H1 (cell line): ENCODE data around the gene SHH. TPM values are rescaled to one million over a fixed set of nuclear protein-coding genes. Genes with fewer than 3 reads are reported as not detected.

Source experiments
- CTCF ChIA-PET: fragments of 300-600 bp; sonication (Branson Sonifier 250); formaldehyde crosslinking; loops from one replicate; lab custom pipeline; 2021; ENCODE audit not compliant: partially characterized antibody; lab: Charles Lee
- POLR2A ChIA-PET: fragments of 300-600 bp; sonication (Branson Sonifier 250); formaldehyde crosslinking; loops from one replicate; lab custom pipeline; 2021; ENCODE audit warnings: inconsistent platforms; ENCODE audit not compliant: partially characterized antibody; lab: Charles Lee
- DNase-seq, 2 experiments: peaks; one replicate each; pipeline versions ENCODE4 v3.0.0 to v3.0.0-alpha.2; 2010 to 2022; ENCODE audit warnings: low spot score in 2 of 2, low read depth in 1 of 2, mixed read lengths in 1 of 2
- FAIRE-seq: peaks from 2 replicates; lab custom pipeline; 2011; peaks lifted over from hg19 to GRCh38; lab: Jason Lieb, UNC
- H2AFZ ChIP-seq: 2 replicates; pipeline ENCODE4 v1.8.1; 2012; ENCODE audit warnings: low read length, inconsistent platforms
- H2AK5ac ChIP-seq: 2 replicates; pipeline ENCODE4 v1.6.1; 2013; ENCODE audit warnings: low read depth, low read length
- H2BK120ac ChIP-seq: replicated peaks from 2 replicates; pipeline ENCODE3; 2013; ENCODE audit warnings: low read depth, low read length, inconsistent platforms
- H2BK12ac ChIP-seq: 2 replicates; pipeline ENCODE4 v1.6.1; 2013; ENCODE audit warnings: low read depth, low read length
- H2BK15ac ChIP-seq: 2 replicates; pipeline ENCODE4 v1.6.1; 2013; ENCODE audit warnings: low read length
- H2BK20ac ChIP-seq: 2 replicates; pipeline ENCODE4 v1.6.1; 2013; ENCODE audit warnings: low read length
- H2BK5ac ChIP-seq: 2 replicates; pipeline ENCODE4 v1.6.1; 2013; ENCODE audit warnings: low read depth, low read length
- H3K14ac ChIP-seq: 2 replicates; pipeline ENCODE4 v1.6.1; 2013; ENCODE audit warnings: inconsistent platforms; ENCODE audit not compliant: insufficient read length
- H3K18ac ChIP-seq: 2 replicates; pipeline ENCODE4 v1.6.1; 2013; ENCODE audit warnings: low read length; ENCODE audit errors: extremely low read depth
- H3K23ac ChIP-seq: 2 replicates; pipeline ENCODE4 v1.6.1; 2013; ENCODE audit warnings: inconsistent platforms; ENCODE audit not compliant: insufficient read length
- H3K23me2 ChIP-seq: 2 replicates; pipeline ENCODE4 v1.6.1; 2013; ENCODE audit warnings: low read depth, low read length
- H3K27ac ChIP-seq: 2 replicates; pipeline ENCODE4 v1.6.1; 2011; ENCODE audit warnings: low read depth, low read length, inconsistent platforms
- H3K27me3 ChIP-seq, 4 experiments: replicated peaks in 1 of 4; 1 replicate in 1 of 4; 2 replicates in 3 of 4; pipeline versions ENCODE4 v1.6.1 to v1.8.1; 2011 to 2013; ENCODE audit warnings: low read length in 3 of 4, mild to moderate bottlenecking in 3 of 4, inconsistent platforms in 2 of 4, mixed read lengths in 2 of 4, moderate library complexity in 1 of 4; ENCODE audit not compliant: control insufficient read depth in 3 of 4, insufficient read depth in 3 of 4; ENCODE audit errors: extremely low read depth in 1 of 4
- H3K36me3 ChIP-seq, 4 experiments: 2 replicates each; pipeline versions ENCODE4 v1.6.1 to v1.8.1; 2011 to 2013; ENCODE audit warnings: mild to moderate bottlenecking in 4 of 4, low read length in 3 of 4, moderate library complexity in 2 of 4, control low read depth in 1 of 4, inconsistent platforms in 1 of 4; ENCODE audit not compliant: insufficient read depth in 4 of 4, control insufficient read depth in 2 of 4
- H3K4ac ChIP-seq: replicated peaks from 2 replicates; pipeline ENCODE3; 2013; ENCODE audit warnings: low read length, low read depth, mixed read lengths, inconsistent platforms; ENCODE audit not compliant: insufficient read length
- H3K4me1 ChIP-seq, 4 experiments: replicated peaks in 1 of 4; 1 replicate in 1 of 4; 2 replicates in 3 of 4; pipeline versions ENCODE4 v1.6.1 to v1.8.1; 2011 to 2013; ENCODE audit warnings: low read length in 3 of 4, inconsistent platforms in 2 of 4, mixed read lengths in 1 of 4; ENCODE audit not compliant: insufficient read depth in 4 of 4, control insufficient read depth in 3 of 4
- H3K4me2 ChIP-seq, 2 experiments: 2 replicates each; pipeline versions ENCODE4 v1.6.1 to v1.8.1; 2011 to 2013; ENCODE audit warnings: low read depth in 2 of 2, low read length in 2 of 2, control low read depth in 1 of 2, inconsistent platforms in 1 of 2, mild to moderate bottlenecking in 1 of 2; ENCODE audit not compliant: insufficient read depth in 1 of 2
- H3K4me3 ChIP-seq, 4 experiments: fragments of 200-600, 300-600 bp in 1 of 4; sonication (generic), shearing (Covaris generic), sonication (Bioruptor Twin) in 1 of 4; 2 replicates each; pipeline versions ENCODE4 v1.5.1 to v1.8.1; 2011 to 2016; ENCODE audit warnings: low read length in 4 of 4, low read depth in 3 of 4, control low read depth in 2 of 4, inconsistent platforms in 2 of 4, mild to moderate bottlenecking in 2 of 4, mixed read lengths in 1 of 4, moderate library complexity in 1 of 4; ENCODE audit not compliant: insufficient read depth in 2 of 4; ENCODE audit errors: extremely low read depth in 1 of 4
- H3K56ac ChIP-seq: replicated peaks from 2 replicates; pipeline ENCODE3; 2013; ENCODE audit warnings: low read depth, mild to moderate bottlenecking, mixed read lengths, low read length, inconsistent platforms; ENCODE audit not compliant: insufficient read length
- H3K79me1 ChIP-seq: 2 replicates; pipeline ENCODE4 v1.6.1; 2013; ENCODE audit warnings: low read depth, low read length, control low read depth
- H3K79me2 ChIP-seq, 2 experiments: 2 replicates each; pipeline versions ENCODE4 v1.6.1 to v1.8.1; 2012 to 2013; ENCODE audit warnings: low read length in 2 of 2, mild to moderate bottlenecking in 2 of 2, inconsistent platforms in 1 of 2; ENCODE audit not compliant: insufficient read depth in 2 of 2, control insufficient read depth in 1 of 2
- H3K9ac ChIP-seq, 4 experiments: replicated peaks in 1 of 4; 1 replicate in 1 of 4; 2 replicates in 3 of 4; pipeline versions ENCODE4 v1.6.1 to v1.8.1; 2011 to 2013; ENCODE audit warnings: low read depth in 3 of 4, low read length in 3 of 4, control low read depth in 2 of 4, mild to moderate bottlenecking in 2 of 4, moderate library complexity in 2 of 4, inconsistent platforms in 1 of 4; ENCODE audit errors: extremely low read depth in 1 of 4
- H3K9me3 ChIP-seq, 2 experiments: 2 replicates each; pipeline versions ENCODE4 v1.6.1 to v1.8.1; 2012 to 2013; ENCODE audit warnings: mild to moderate bottlenecking in 2 of 2, moderate library complexity in 2 of 2, control low read depth in 1 of 2, inconsistent platforms in 1 of 2, low read depth in 1 of 2, low read length in 1 of 2, mixed read lengths in 1 of 2; ENCODE audit not compliant: insufficient read depth in 2 of 2
- H4K20me1 ChIP-seq, 2 experiments: replicated peaks in 1 of 2; 2 replicates each; pipeline versions ENCODE3 to v1.8.1; 2011 to 2013; ENCODE audit warnings: inconsistent platforms in 2 of 2, low read length in 2 of 2, mild to moderate bottlenecking in 1 of 2; ENCODE audit not compliant: insufficient read depth in 2 of 2, control insufficient read depth in 1 of 2
- H4K5ac ChIP-seq: 2 replicates; pipeline ENCODE4 v1.6.1; 2013; ENCODE audit warnings: low read length, low read depth, mixed read lengths, inconsistent platforms; ENCODE audit not compliant: insufficient read length
- H4K8ac ChIP-seq: 2 replicates; pipeline ENCODE4 v1.8.0; 2013; ENCODE audit warnings: mild to moderate bottlenecking, moderate library complexity, low read length, inconsistent platforms; ENCODE audit not compliant: insufficient read depth; ENCODE audit errors: extremely low read depth
- H4K91ac ChIP-seq: replicated peaks from 2 replicates; pipeline ENCODE3; 2013; ENCODE audit warnings: low read length, mixed read lengths, inconsistent platforms; ENCODE audit not compliant: insufficient read length
- BACH1 ChIP-seq: IDR thresholded peaks from 2 replicates; pipeline ENCODE4 v1.6.1; 2012; ENCODE audit warnings: low read length, improper control_type of control experiment
- CHD2 ChIP-seq: IDR thresholded peaks from 2 replicates; pipeline ENCODE4 v1.6.1; 2012; ENCODE audit warnings: low read length, improper control_type of control experiment
- CREB1 ChIP-seq: IDR thresholded peaks from 2 replicates; pipeline ENCODE4 v1.6.1; 2012; ENCODE audit warnings: inconsistent platforms
- CTCF ChIP-seq, 3 experiments: IDR thresholded peaks; 1 replicate in 2 of 3; 2 replicates in 1 of 3; pipeline versions ENCODE4 v1.5.1 to v1.6.1; 2011; ENCODE audit warnings: low read length in 3 of 3, mild to moderate bottlenecking in 3 of 3, inconsistent platforms in 2 of 3, low read depth in 1 of 3, moderate library complexity in 1 of 3; ENCODE audit not compliant: insufficient read depth in 1 of 3; ENCODE audit errors: control extremely low read depth in 1 of 3
- GTF2F1 ChIP-seq: IDR thresholded peaks from 2 replicates; pipeline ENCODE4 v1.6.1; 2012; ENCODE audit warnings: low read depth, low read length, improper control_type of control experiment, borderline replicate concordance
- JUND ChIP-seq: IDR thresholded peaks from 2 replicates; pipeline ENCODE4 v1.6.1; 2011; ENCODE audit warnings: mild to moderate bottlenecking, improper control_type of control experiment, low read length
- KDM5A ChIP-seq: fragments of 200-600 bp; IDR thresholded peaks from 2 replicates; pipeline ENCODE4 v1.7.1; 2012; ENCODE audit warnings: mild to moderate bottlenecking, low read length, inconsistent platforms, mixed read lengths
- MAFK ChIP-seq: IDR thresholded peaks from 2 replicates; pipeline ENCODE4 v1.6.1; 2012; ENCODE audit warnings: low read depth, mild to moderate bottlenecking, improper control_type of control experiment, low read length
- PHF8 ChIP-seq: fragments of 200-600 bp; sonication (generic); conservative IDR thresholded peaks from 2 replicates; pipeline ENCODE4 v1.7.1; 2012; ENCODE audit warnings: low read depth, mild to moderate bottlenecking, inconsistent platforms, low read length, moderate library complexity
- POLR2AphosphoS5 ChIP-seq: IDR thresholded peaks from 2 replicates; pipeline ENCODE4 v1.6.1; 2011; ENCODE audit warnings: low read depth, low read length
- SIX5 ChIP-seq: IDR thresholded peaks from 2 replicates; pipeline ENCODE4 v1.6.1; 2011; ENCODE audit warnings: mild to moderate bottlenecking, low read depth, low read length
- TEAD4 ChIP-seq: IDR thresholded peaks from 2 replicates; pipeline ENCODE4 v1.6.1; 2012; ENCODE audit warnings: low read depth, low read length, inconsistent platforms, mixed read lengths
- WGBS, 2 experiments: shearing (Covaris generic) in 1 of 2; methylation state at CpG; one replicate each; pipeline versions ENCODE4 v1.1.6 to v1.1.7; 2013 to 2015; ENCODE audit warnings: low lambda C conversion rate in 2 of 2, mixed read lengths in 2 of 2, inconsistent platforms in 1 of 2, low coverage in 1 of 2, missing lambda C conversion rate in 1 of 2; ENCODE audit not compliant: insufficient replicate concordance in 2 of 2, insufficient coverage in 1 of 2, insufficient read length in 1 of 2; ENCODE audit errors: extremely low coverage in 1 of 2, missing lambda C conversion rate in 1 of 2; 5-methylcytosine and 5-hydroxymethylcytosine counted together
- polyA plus RNA-seq, 7 experiments: library from polyadenylated mRNA; depleted of rRNA in 3 of 7; stranded (reverse) in 5 of 7; unstranded in 2 of 7; fragments of >200 nt in 5 of 7; fragments of 200-250 nt in 2 of 7; gene quantifications; 1 replicate in 5 of 7; 2 replicates in 1 of 7; 4 replicates in 1 of 7; pipeline versions ENCODE4 v1.2.1 to v1.2.3, GENCODE V29; 2011 to 2013; ENCODE audit warnings: missing spikeins in 2 of 7, mixed read lengths in 2 of 7
- total RNA-seq: library from RNA; stranded (reverse); fragmentation: NEBNext Ultra II Directional; extraction: Animal tissue kit (Norgen Biotek cat#: 25700); gene quantifications from 2 replicates; pipeline ENCODE4 v1.2.1, GENCODE V29; 2021

SHH gene
- total and polyA plus RNA-seq, 2 of the 8 experiments (the other 6 are each of a cell fraction or from before 2014, with no cell fraction given): not detected

DNA sequence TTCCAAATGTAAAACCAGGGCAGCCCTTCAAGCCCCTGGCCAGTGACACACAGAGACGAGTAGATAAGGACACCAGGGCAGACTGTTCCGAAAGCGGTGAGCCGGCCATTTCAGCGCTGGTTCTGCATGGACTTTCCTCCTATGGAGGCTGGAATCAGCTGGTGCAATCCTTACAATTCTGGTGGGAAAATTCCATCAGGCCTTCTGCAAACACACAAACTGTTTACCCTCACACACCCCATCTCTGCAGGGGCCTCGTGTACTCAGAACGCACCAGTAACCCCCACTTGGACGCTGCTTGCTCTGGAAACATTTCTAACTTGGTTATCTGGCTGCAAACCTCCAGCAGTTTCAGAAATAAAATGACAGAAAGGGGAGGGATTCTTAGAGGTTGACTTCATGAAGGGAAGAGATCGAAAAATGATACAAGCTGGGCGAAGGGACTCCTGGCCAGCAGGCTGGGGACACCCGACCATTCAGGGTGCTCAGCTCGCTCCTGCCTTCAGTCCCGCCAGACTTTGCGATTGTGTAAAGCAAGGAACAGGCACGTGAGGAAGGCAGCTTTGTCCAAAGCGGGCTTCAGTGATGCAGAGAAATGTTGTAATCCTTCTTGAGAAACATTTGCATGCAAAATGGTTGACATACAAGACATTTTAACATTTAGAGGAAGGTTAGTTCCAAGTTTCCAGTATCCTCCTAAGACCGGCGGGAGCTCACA lies 19.7 kb upstream of the SHH start:
- no peak overlapping the region for H2BK15ac ChIP-seq
- no peaks in the 10 kb centered on the region for H3K27me3 ChIP-seq
- no peak overlapping the region for H3K4me3 ChIP-seq
- no peak overlapping the region for H2BK120ac ChIP-seq
- no peaks in the 10 kb centered on the region for H3K79me1 ChIP-seq
- no peak overlapping the region for H3K4me2 ChIP-seq
- no peak overlapping the region for H3K4ac ChIP-seq
- no peak overlapping the region for H4K91ac ChIP-seq
- H2BK5ac ChIP-seq: no peak overlapping the region
- 94% methylated on average over 18 of the region's 18 CpGs; no CpG with 5 or more reads in 1 of the 2 experiments for WGBS, 2 experiments
- peaks cover 0 to 15% (median 8%) of the 10 kb centered on the region in 4 experiments; a peak in 5 of 7 replicates for H3K4me1 ChIP-seq
- H4K20me1 ChIP-seq: no peaks in the 10 kb centered on the region
- H3K23ac ChIP-seq: no peak overlapping the region
- no peak overlapping the region for H3K14ac ChIP-seq
- H3K18ac ChIP-seq: no peak overlapping the region; the same call in 1 of the 2 replicates
- H2AFZ ChIP-seq: no peak overlapping the region
- H2AK5ac ChIP-seq: no peak overlapping the region
- no peaks in the 10 kb centered on the region for H3K79me2 ChIP-seq
- H3K27ac ChIP-seq: no peak overlapping the region
- no peak overlapping the region for H4K8ac ChIP-seq
- H3K56ac ChIP-seq: no peak overlapping the region
- ChIA-PET POLR2A (no interaction called here), CTCF (interaction anchor here (0.9 to 1.1 kb wide), 2 partner anchors 17 to 23 kb away, joined by 3 to 4 read pairs; no protein-coding TSS in a partner anchor)
- H3K9me3 ChIP-seq: no peaks in the 10 kb centered on the region
- no peaks in the 10 kb centered on the region for H3K36me3 ChIP-seq
- H3K9ac ChIP-seq: no peak overlapping the region
- H2BK12ac ChIP-seq: no peak overlapping the region
- H3K23me2 ChIP-seq: no peaks in the 10 kb centered on the region
- no peak overlapping the region for H4K5ac ChIP-seq
- no peak for FAIRE-seq
- DNase-seq: no peak
- H2BK20ac ChIP-seq: no peak overlapping the region
- TF ChIP-seq KDM5A (no peak), SIX5 (no peak), CHD2 (no peak), POLR2AphosphoS5 (no peak), PHF8 (no peak), MAFK (no peak), TEAD4 (no peak), JUND (no peak), CREB1 (no peak), GTF2F1 (no peak), BACH1 (no peak), CTCF (IDR thresholded peaks at IDR 0.05; ENCODE audit: control extremely low read depth in 1 of 3, insufficient read depth in 1 of 3, low read depth in 1 of 3, low read length in 3 of 3) (no peak)
